Heart left ventricle (tissue), 16 donors: ENCODE measurements around the gene KLHDC10. TPM values are rescaled to one million over a fixed set of nuclear protein-coding genes. Genes with fewer than 3 reads are reported as not detected.
"Not testable (repeated sequence)": the region's sequence is repeated elsewhere in the genome, so short reads cannot be mapped to it uniquely, and the experiment has no call there.

ENCODE experiments used
- ATAC-seq, 4 donors: fragments of 200-7000 bp; cut with Tn5 transposase; one replicate each; pipeline ENCODE4 v1.9.1; 2020 to 2022; ENCODE audit warnings: moderate library complexity in 4 of 4, mild to moderate bottlenecking in 3 of 4, moderate number of reproducible peaks in 1 of 4
- DNase-seq, 5 donors: peaks; one replicate each; pipeline ENCODE4 v3.0.0-alpha.2; 2020
- H3K27ac ChIP-seq, 12 donors: fragments of 200-600 bp; sonication (generic) in 4 of 12; one replicate each; pipeline versions ENCODE4 v1.5.0 to v1.8.0; 2016 to 2022; ENCODE audit warnings: mild to moderate bottlenecking in 2 of 12
- H3K27me3 ChIP-seq, 9 donors: fragments of 200-600 bp; sonication (generic) in 2 of 9; one replicate each; pipeline versions ENCODE4 v1.5.1 to v1.8.0; 2016 to 2022; ENCODE audit warnings: mild to moderate bottlenecking in 3 of 9
- H3K36me3 ChIP-seq, 9 donors: fragments of 200-600 bp; sonication (generic) in 2 of 9; one replicate each; pipeline versions ENCODE4 v1.5.0 to v1.8.0; 2018 to 2022; ENCODE audit warnings: mild to moderate bottlenecking in 2 of 9
- H3K4me1 ChIP-seq, 12 donors: fragments of 200-600 bp; sonication (generic) in 4 of 12; one replicate each; pipeline versions ENCODE4 v1.5.0 to v1.8.0; 2016 to 2022; ENCODE audit warnings: mild to moderate bottlenecking in 3 of 12
- H3K4me3 ChIP-seq, 12 donors: fragments of 200-600 bp; sonication (generic) in 4 of 12; one replicate each; pipeline versions ENCODE4 v1.5.0 to v1.8.0; 2017 to 2022; ENCODE audit warnings: mild to moderate bottlenecking in 9 of 12, moderate library complexity in 4 of 12
- H3K9me3 ChIP-seq, 12 donors: fragments of 200-600 bp; sonication (generic) in 4 of 12; one replicate each; pipeline versions ENCODE4 v1.5.0 to v1.8.0; 2016 to 2022; ENCODE audit warnings: mild to moderate bottlenecking in 1 of 12
- POLR2A ChIP-seq, 2 donors: fragments of 450-650 bp; IDR thresholded peaks; one replicate each; pipeline ENCODE4 v1.6.1; 2017; ENCODE audit warnings: antibody characterized with exemption in 2 of 2, mild to moderate bottlenecking in 2 of 2, moderate library complexity in 2 of 2
- WGBS, 4 donors: extraction: QIAGEN DNeasy Blood & Tissue Kit in 2 of 4; methylation state at CpG; one replicate each; pipeline versions ENCODE4 v1.1.5 to v1.1.7; 2013 to 2018; 5-methylcytosine and 5-hydroxymethylcytosine counted together
- intact Hi-C, 10 donors: fragments of 100-400 bp; cut with DNase I; formaldehyde crosslinking; loops; one replicate each; pipeline versions ENCODE4 v1.11.1 to v1.14.2; 2022
- polyA plus RNA-seq, 2 donors: library from polyadenylated mRNA; stranded (reverse); fragments of 200-250 nt; gene quantifications; one replicate each; pipeline ENCODE4 v1.2.3, GENCODE V29; 2013
- total RNA-seq, 9 donors: library from RNA; depleted of rRNA in 2 of 9; stranded (reverse); fragments of >200 nt in 2 of 9; fragmentation: NEBNext Ultra II Directional in 3 of 9; extraction: Animal tissue kit (Norgen Biotek cat#: 25700) in 3 of 9; gene quantifications; one replicate each; pipeline versions ENCODE4 v1.1.0 to v1.2.4, GENCODE V29; 2016 to 2023
- TF ChIP-seq, protein P1 (sequence below), 12 donors: fragments of 200-600 bp; sonication (generic) in 4 of 12; IDR thresholded peaks; one replicate each; pipeline versions ENCODE4 v1.5.0 to v1.8.0; 2018 to 2022; ENCODE audit warnings: antibody characterized with exemption in 12 of 12, mild to moderate bottlenecking in 5 of 12
- donor health status: ischemic (EF 13 %, LVEDD 7.1; RV severe dilation, severe dysfunction).
- donor health status: healthy with polysubstance abuse.
- donor health status: DM: no; HTN: yes; CAD: no.
- donor health status: DM: no; HTN: no; CAD: no.
- donor health status: ischemic (EF 25% LVEDD 6.9; RV normal size, moderate dysfunction).
- donor health status: ischemic (EF 25% LVEDD 5.7; RV mildly dilated, moderate dysfunction).
- donor health status: healthy.
- donor health status: DM: yes; HTN: yes; CAD: no.
- donor health status: ischemic (EF 35%, LVEDD 5.7; RV mildly dilated, moderate dysfunction).
- donor health status: nonischemic (EF 11% LVEDD 7.7; RV severe dilation, severe dysfunction).
- donor health status: DM: yes; HTN: yes; CAD: no.
- donor health status: PGD.
- donor health status: ischemic (EF 29% LVEDD 5.4; RV normal size, mild dysfunction).
- donor health status: nonischemic (EF 23%, LVEDD 6.1; RV moderate dilation, normal function).

The KLHDC10 gene
- total and polyA plus RNA-seq, 11 donors = 7.0 to 32.6 (median 26.4) TPM

DNA sequence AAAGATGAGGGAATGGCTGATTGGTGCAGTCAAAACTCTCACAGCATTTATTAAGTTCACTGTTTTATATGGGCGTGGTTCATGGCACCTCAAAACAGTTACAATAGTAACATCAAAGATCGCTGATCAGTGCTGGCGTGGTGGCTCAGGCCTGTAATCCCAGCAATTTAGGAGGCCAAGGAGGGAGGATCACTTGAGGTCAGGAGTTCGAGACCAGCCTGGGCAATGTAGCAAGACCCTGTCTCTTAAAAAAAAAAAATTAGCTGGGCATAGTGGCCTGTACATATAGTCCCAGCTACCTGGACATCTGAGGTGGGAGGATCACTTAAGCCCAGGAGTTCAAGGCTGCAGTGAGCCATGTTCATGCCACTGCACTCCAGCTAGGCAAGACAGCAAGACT is 48.5 kb downstream of the KLHDC10 start:
- Histone ChIP-seq H3K4me3 (no peak overlapping the region), H3K36me3 (peaks cover 0 to 53% (median 41%) of the 10 kb centered on the region in 9 donors), H3K27ac (no peak overlapping the region), H3K27me3 (no peaks in the 10 kb centered on the region), H3K4me1 (no peaks in the 10 kb centered on the region), H3K9me3 (no peaks in the 10 kb centered on the region)
- WGBS, 4 donors = 94 to 100% (median 99%) methylated on average over 4 of the region's 4 CpGs
- intact Hi-C loops = no loop called here
- ATAC-seq (no peak), DNase-seq (no peak)
- TF ChIP-seq, protein P1, sequence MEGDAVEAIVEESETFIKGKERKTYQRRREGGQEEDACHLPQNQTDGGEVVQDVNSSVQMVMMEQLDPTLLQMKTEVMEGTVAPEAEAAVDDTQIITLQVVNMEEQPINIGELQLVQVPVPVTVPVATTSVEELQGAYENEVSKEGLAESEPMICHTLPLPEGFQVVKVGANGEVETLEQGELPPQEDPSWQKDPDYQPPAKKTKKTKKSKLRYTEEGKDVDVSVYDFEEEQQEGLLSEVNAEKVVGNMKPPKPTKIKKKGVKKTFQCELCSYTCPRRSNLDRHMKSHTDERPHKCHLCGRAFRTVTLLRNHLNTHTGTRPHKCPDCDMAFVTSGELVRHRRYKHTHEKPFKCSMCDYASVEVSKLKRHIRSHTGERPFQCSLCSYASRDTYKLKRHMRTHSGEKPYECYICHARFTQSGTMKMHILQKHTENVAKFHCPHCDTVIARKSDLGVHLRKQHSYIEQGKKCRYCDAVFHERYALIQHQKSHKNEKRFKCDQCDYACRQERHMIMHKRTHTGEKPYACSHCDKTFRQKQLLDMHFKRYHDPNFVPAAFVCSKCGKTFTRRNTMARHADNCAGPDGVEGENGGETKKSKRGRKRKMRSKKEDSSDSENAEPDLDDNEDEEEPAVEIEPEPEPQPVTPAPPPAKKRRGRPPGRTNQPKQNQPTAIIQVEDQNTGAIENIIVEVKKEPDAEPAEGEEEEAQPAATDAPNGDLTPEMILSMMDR (IDR thresholded peaks at IDR 0.05) = no peak
- no peak for TF ChIP-seq POLR2A (IDR thresholded peaks at IDR 0.05)

DNA sequence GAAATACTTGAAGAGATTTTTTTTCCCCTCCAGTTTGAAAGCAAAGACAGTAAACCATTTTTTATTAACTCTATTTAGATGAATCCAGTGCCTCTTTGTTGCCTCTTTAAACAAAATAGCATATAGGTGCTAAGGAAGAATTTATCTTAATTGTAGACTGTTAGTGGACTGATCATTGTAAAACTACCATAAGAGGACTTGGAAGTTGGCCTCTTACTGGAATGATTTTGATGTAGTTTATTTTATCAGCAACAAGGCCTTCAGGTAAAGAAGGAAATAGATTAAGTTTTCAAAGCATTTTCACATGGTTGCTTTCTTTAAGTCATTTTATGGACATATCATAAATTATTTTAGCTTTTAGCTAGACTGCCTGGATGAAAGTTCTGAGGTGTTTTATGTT is 53.2 kb downstream of the KLHDC10 start:
- intact Hi-C loops = no loop called here
- ATAC-seq (no peak), DNase-seq (no peak)
- Histone ChIP-seq H3K9me3 (no peaks in the 10 kb centered on the region), H3K4me3 (no peak overlapping the region), H3K4me1 (peaks cover 0 to 11% (median 5%) of the 10 kb centered on the region in 12 donors), H3K36me3 (peaks cover 0 to 94% (median 87%) of the 10 kb centered on the region in 9 donors), H3K27me3 (no peaks in the 10 kb centered on the region), H3K27ac (no peak overlapping the region)
- TF ChIP-seq, protein P1 (IDR thresholded peaks at IDR 0.05) = no peak
- no peak for TF ChIP-seq POLR2A (IDR thresholded peaks at IDR 0.05)

DNA sequence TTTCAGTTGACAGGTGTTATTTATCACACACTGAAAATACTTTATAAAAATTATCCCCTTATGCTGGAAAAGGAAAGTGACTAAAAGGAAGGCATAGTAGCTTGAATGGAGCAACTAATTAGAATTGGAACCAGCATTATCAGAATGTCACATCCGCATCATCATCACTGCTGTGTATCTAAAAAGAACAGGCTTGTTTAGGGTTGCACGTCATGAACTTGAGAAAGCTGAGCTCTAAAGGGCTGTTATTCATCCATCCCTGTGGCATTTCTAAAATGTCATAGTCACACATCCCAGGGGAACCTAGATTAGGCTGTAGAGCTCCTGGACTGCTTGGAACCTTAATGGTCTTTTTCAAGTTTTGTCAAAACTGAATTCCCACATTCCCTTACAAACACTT is 54.4 kb downstream of the KLHDC10 start:
- H3K4me3 ChIP-seq = no peak overlapping the region
- ATAC-seq (no peak), DNase-seq (no peak)
- no peak overlapping the region for H3K27ac ChIP-seq
- H3K27me3 ChIP-seq = no peaks in the 10 kb centered on the region
- intact Hi-C loops = loop anchor here in 1 of 10 donors (5.0 kb wide), 1 partner anchor 58 kb away; no protein-coding TSS in a partner anchor
- H3K4me1 ChIP-seq = peaks cover 0 to 11% (median 5%) of the 10 kb centered on the region in 12 donors
- peaks cover 0 to 99% (median 90%) of the 10 kb centered on the region in 9 donors for H3K36me3 ChIP-seq
- no peak for TF ChIP-seq POLR2A (IDR thresholded peaks at IDR 0.05)
- TF ChIP-seq, protein P1 (IDR thresholded peaks at IDR 0.05) = no peak
- no peaks in the 10 kb centered on the region for H3K9me3 ChIP-seq
- WGBS, 4 donors = 80 to 86% (median 84%) methylated on average over 2 of the region's 2 CpGs

DNA sequence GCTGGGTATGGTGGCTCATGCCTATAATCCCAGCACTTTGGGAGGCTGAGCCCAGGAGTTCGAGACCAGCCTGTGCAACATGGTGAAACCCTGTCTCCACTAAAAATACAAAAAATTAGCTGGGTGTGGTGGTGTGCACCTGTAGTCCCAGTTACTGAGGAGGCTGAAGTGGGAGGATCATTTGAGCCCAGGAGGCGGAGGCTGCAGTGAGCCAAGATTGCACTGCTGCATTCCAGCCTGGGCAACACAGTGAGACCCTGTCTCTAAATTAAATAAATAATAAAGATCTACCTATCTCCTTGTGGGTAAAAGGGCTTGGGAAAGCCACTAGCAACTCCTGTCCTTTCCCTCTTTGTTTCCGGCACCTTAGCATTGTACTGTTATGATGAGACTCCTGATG is 56.5 kb downstream of the KLHDC10 start:
- H3K9me3 ChIP-seq, H3K4me3 ChIP-seq, H3K27ac ChIP-seq, DNase-seq, ATAC-seq, H3K27me3 ChIP-seq: not testable (repeated sequence)
- WGBS, 4 donors = 97 to 100% (median 98%) methylated on average over 3 of the region's 3 CpGs
- peaks cover 0 to 99% (median 90%) of the 10 kb centered on the region in 9 donors for H3K36me3 ChIP-seq
- H3K4me1 ChIP-seq = peaks cover 0 to 11% (median 5%) of the 10 kb centered on the region in 12 donors
- intact Hi-C loops = loop anchor here in 1 of 10 donors (5.0 kb wide), 1 partner anchor 55 kb away; no protein-coding TSS in a partner anchor

DNA sequence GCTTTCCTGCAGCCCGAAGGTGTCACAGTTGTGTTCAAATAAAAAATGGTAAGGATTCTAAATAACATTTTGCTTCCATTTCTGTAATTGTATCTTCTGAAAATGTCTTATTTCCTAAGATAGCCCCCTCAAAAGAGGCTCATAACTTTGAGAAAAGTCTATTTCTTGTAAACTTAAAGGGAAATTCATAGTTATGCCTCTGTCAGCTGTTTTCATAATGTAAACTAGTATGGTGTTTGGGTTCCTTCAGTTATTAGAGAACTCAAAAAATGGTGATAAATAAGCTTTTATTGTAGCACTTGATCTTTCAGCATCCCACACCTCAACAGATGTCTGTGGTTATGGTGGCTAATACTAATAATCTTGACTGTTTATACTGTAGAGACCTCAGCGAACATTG is 57.1 kb downstream of the KLHDC10 start:
- Histone ChIP-seq H3K4me1 (peaks cover 0 to 11% (median 5%) of the 10 kb centered on the region in 12 donors), H3K27me3 (no peaks in the 10 kb centered on the region), H3K9me3 (no peaks in the 10 kb centered on the region), H3K4me3 (no peak overlapping the region), H3K27ac (no peak overlapping the region), H3K36me3 (peaks cover 0 to 99% (median 90%) of the 10 kb centered on the region in 9 donors)
- WGBS, 4 donors = 60 to 77% (median 75%) methylated on average over 2 of the region's 2 CpGs
- no peak for TF ChIP-seq POLR2A (IDR thresholded peaks at IDR 0.05)
- TF ChIP-seq, protein P1 (IDR thresholded peaks at IDR 0.05) = no peak
- ATAC-seq = no peak
- intact Hi-C loops = loop anchor here in 1 of 10 donors (5.0 kb wide), 1 partner anchor 55 kb away; no protein-coding TSS in a partner anchor
- no peak for DNase-seq
